GM21737 (cell line): ENCODE measurements around the gene PSMC3IP.
A peak's percentile ranks its signal among the peaks of the same experiment; 100 is the strongest.
"Not testable (repeated sequence)": the region's sequence is repeated elsewhere in the genome, so short reads cannot be mapped to it uniquely, and the experiment has no call there.

Source experiments
- ATAC-seq: cut with Tn5 transposase; IDR thresholded peaks from one replicate; pipeline ENCODE4 v1.9.1; 2021; ENCODE audit warnings: mild to moderate bottlenecking, moderate library complexity; ENCODE audit not compliant: unreplicated experiment

PSMC3IP gene

DNA sequence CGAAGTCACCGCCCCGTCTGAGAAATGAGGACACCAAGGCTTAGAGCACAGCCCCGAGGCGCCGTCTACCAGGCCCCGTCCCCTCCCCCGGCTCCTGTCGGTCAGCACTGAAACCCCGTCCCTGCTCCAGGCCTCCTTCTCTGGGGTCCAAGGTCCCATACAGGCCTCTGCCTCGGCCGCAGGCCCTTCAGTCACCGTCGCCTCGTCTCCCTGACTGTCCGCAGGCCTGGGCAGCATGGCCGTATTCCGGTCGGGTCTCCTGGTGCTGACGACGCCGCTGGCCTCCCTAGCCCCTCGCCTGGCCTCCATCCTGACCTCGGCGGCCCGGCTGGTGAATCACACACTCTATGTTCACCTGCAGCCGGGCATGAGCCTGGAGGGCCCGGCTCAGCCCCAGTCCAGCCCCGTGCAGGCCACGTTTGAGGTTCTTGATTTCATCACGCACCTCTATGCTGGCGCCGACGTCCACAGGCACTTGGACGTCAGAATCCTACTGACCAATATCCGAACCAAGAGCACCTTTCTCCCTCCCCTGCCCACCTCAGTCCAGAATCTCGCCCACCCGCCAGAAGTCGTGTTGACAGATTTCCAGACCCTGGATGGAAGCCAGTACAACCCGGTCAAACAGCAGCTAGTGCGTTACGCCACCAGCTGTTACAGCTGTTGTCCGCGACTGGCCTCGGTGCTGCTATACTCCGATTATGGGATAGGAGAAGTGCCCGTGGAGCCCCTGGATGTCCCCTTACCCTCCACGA lies 15.0 kb downstream of the PSMC3IP start:
- no peak for ATAC-seq

GRCh38 chr17:42561897-42562387 lies 15.6 kb downstream of the PSMC3IP start, which contains the start of gene COASY:
Gene COASY (plus strand): TSS chr17:42562148. CDS start chr17:42562623, 475 bp downstream.
- no peak for ATAC-seq

DNA sequence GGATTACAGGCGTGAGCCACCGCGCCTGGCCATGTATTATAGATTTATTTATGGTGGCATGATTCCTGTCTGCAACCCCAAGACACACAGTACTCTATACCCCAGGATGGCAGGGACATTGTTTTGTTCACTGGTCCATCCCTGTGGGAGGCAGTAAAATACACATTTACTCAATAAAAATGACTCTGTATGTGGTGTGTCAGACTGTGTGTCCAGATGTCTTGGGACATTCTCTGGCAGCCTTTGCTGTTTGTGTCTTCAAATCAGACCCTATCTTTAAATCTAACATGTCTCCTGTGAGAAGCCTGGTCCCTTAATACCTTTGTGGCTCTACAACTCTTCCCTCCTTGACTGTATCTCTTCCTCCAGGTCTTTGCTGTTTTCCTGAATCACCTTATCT lies 17.3 kb downstream of the PSMC3IP start:
- ATAC-seq = no peak

DNA sequence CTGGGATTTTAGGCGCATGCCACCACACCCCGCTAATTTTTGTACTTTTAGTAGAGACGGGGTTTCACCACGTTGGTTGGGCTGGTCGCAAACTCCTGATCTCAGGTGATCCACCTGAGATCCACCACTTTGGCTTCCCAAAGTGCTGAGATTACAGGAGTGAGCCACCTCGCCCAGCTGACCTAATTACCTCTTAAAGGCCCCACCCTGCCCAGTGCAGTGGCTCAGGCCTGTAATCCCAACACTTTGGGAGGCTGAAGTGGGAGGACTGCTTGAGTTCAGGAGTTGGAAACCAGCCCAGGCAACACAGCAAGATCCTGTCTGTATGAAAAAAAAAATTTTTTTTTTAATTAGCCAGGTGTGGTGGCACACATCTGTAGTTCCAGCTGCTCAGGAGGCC lies 18.5 kb downstream of the PSMC3IP start:
- ATAC-seq = no peak

DNA sequence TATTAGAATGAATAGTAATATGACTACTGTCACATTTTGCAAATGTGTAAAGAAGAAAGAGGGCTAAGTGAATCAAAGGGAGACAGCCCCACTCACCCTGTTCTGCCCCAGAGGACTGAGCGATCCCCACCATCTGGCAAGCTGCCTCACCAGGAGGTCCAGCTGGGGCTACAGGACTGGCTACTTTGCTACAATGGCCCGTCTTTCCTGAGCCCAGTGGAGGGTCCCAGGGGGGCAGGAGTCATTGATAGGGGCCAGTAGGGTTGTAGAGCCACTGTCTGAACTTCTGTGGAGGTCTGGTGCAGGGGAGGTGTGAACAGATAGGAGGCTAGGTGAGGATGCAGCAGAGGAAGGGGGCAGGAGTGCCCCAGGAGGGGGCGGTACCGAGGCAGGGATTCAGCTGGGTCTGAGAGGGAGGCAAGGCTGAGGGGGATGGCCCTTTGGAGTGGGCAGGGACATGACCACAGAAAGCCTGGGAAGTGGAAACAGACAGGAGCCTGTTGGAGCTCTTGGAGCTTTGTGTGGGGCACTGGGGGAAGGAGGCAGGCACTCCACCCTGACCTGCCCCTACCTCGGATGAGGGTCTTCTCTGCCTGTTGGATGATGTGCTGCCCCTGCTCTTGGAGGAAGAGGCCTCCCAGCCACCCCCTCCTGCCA lies 21.4 kb downstream of the PSMC3IP start:
- not testable (repeated sequence) for ATAC-seq

DNA sequence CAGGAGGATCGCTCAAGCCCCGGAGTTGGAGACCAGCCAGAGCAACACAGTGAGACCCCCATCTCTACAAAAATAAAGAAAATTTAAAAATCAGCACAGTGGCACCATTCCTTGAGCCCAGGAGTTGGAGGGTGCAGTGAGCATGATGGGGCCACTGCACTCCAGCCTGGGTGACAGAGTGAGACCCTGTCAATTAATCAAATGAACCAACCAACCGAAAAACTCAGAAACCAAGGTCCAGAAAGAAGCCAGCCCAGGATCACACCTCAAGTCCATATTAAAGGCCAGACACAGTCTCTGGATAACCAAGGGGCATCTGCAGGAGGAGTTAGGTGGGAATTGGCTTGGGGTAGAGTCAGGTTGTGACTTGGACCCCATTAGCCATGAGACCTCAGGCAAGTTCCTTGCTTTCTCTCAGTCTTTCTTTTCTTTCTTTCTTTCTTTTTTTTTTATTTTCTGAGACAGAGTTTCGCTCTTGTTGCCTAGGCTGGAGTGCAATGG lies 22.4 kb downstream of the PSMC3IP start:
- no peak for ATAC-seq

DNA sequence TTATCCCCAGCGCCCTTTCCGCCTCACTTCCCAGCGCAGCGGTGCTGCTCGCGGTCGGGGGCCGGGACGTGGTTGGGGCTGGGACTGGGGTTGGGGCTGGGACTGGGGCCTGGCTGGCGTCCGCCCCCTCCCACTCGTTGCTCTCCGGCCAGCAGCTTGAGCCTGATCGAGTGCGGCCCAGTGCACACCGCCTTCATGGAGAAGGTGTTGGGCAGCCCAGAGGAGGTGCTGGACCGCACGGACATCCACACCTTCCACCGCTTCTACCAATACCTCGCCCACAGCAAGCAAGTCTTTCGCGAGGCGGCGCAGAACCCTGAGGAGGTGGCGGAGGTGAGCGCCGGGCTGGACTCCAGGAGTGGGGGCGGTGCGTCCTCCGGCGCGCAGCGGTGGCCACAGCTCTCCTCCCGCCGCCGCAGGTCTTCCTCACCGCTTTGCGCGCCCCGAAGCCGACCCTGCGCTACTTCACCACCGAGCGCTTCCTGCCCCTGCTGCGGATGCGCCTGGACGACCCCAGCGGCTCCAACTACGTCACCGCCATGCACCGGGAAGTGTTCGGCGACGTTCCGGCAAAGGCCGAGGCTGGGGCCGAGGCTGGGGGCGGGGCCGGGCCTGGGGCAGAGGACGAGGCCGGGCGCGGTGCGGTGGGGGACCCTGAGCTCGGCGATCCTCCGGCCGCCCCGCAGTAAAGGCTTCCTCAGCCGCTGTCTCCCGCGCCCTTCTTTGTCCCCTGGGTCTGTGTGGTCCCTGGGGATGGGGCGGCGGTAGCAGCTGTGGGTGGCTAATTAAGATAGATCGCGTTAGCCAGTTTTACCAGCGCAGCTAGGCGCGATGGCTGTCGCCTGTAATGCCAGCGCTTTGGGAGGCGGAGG lies 23.0 kb downstream of the PSMC3IP start:
- ATAC-seq = peak; percentile 77

DNA sequence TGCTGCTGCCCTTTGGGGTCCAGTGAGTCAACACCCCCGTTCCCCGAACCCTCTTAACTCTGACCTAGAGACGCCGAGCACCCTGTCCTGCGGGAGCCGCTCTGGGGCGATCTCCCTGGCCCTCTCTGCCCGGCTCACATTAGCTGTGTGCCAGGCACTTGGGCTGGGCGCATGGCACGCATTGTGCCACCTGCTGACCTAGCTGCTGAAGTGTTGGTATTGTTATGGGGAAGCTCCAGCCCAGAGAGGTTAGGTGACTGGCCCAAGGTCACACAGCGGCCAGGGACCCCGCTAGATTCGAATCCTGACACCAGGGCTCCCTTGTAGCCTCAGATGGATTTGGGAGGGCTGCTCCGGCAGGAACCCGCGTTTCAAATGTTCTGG lies 23.7 kb downstream of the PSMC3IP start:
- no peak for ATAC-seq

DNA sequence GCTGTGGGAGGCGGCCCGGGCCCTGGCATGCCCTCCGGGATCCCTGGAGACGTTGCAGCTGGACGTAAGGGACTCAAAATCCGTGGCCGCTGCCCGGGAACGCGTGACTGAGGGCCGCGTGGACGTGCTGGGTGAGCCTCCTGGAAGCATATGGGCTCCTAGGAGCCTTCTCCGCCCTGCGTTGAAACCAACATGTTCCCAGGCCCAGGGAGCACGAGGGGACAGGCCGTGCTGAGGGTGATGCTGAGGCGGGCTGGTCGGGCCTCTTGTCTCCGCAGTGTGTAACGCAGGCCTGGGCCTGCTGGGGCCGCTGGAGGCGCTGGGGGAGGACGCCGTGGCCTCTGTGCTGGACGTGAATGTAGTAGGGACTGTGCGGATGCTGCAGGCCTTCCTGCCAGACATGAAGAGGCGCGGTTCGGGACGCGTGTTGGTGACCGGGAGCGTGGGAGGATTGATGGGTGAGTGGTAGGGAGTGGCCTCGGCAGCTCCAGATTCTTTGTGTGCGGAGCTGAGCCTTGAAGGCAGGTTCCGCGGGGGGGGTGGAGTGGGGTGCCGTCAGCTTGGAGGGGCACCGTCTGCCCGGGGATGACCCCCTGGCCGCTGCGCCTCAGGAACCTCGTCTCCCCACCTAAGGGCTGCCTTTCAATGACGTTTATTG lies 24.2 kb downstream of the PSMC3IP start:
- ATAC-seq = no peak

DNA sequence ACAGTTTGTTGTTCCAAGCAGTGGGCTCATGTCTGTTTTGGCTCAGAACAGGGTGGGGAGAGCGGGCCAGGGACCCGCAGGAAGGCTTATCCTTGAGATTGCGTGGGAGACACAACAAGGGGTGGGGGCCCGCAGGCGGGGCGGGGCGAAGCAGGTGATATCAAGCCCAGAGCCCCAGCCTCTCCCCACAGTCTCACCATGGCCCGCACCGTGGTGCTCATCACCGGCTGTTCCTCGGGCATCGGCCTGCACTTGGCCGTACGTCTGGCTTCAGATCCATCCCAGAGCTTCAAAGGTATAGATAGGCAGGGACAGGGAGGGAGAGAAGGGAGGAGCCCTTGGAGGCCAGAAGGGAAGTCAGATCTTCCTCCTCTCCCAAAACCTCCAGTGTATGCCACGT lies 24.8 kb downstream of the PSMC3IP start, which contains the start of gene HSD17B1:
Gene HSD17B1 (plus strand): TSS at position 188 of the 400 bp plus-strand sequence. CDS start 11 bp downstream, at position 199.
- not testable (repeated sequence) for ATAC-seq

- ATAC-seq = no peak
These were observed 28.4 kb downstream of the PSMC3IP start for GRCh38 chr17:42548993-42549755.

DNA sequence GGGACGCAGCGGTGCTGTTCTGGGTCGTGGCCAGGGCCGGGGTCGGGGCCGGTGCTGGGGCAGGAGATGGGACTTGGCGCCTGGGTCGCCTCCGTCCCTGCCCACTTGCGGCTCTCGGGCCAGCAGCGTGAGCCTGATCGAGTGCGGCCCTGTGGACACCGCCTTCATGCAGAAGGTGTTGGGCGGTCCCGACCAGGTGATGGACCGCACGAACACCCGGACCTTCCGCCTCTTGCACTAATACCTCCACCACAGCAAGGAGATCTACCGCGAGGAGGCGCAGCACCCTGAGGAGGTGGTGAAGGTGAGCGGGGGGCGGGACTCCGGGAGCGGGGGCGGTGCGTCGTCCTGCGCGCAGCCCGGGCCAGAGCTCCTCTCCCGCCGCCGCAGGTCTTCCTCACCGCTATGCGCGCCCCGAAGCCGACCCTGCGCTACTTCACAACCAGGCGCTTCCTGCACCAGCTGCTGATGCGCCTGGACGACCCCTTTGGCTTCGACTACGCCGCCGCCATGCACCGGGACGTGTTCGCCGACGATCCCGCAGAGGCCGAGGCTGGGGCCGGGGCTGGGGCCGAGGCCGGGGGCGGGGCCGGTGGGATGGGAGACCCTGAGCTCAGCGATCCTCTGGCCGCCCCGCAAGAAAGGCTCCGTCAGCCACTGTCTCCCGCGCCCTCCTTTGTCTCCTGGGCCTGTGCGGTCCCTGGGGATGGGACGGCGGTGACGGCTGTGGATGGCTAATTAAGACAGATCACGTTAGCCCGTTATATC lies 29.3 kb downstream of the PSMC3IP start:
- ATAC-seq = peak; percentile 56

- no peak for ATAC-seq
These were observed 29.8 kb downstream of the PSMC3IP start for GRCh38 chr17:42547698-42548069.

DNA sequence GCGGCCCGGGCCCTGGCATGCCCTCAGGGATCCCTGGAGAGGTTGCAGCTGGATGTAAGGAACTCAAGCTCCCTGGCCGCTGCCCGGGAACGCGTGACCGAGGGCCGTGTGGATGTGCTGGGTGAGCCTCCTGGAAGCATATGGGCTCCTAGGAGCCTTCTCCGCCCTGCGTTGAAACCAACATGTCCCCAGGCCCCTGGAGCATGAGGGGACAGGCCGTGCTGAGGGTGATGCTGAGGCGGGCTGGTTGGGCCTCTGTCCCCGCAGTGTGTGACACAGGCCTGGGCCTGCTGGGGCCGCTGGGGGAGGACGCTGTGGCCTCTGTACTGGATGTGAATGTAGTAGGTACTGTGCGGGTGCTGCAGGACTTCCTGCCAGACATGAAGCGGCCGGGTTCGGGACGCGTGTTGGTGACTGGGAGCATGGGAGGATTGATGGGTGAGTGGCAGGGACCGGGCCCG lies 30.5 kb downstream of the PSMC3IP start:
- no peak for ATAC-seq

DNA sequence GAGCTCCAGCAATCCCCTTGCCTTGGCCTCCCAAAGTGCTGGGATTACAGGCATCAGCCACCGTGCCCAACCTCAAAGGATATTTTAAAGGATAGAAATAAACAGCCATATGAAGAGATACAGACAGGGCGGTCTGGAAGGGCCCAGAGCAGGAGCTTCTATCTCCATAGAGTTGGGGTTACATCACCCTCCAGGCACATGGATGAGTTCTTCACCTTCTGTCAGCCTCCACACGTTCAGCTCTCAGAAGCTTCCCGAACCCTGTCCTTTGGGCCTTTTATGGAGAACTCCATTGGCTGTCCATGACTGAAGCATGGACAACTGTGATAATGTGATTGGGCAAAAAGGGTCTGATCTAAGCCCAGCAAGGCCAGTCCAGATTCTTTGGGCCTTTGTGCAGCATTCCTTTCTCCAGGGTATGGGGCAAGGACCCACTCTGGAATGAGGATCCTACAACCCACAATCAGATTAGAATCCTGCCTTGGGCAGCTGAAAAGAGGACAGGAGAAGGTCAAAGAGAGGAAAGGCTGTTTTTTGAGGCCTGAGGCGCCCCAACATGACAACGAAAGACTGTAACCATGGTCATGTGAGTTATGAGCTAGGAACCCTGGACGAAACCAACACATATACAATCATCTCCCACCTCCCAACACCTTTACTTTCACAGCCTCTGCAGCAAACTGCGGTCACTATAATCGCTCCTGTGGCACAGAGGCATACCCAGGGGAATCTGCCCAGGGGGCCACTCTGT lies 31.6 kb downstream of the PSMC3IP start:
- not testable (repeated sequence) for ATAC-seq

DNA sequence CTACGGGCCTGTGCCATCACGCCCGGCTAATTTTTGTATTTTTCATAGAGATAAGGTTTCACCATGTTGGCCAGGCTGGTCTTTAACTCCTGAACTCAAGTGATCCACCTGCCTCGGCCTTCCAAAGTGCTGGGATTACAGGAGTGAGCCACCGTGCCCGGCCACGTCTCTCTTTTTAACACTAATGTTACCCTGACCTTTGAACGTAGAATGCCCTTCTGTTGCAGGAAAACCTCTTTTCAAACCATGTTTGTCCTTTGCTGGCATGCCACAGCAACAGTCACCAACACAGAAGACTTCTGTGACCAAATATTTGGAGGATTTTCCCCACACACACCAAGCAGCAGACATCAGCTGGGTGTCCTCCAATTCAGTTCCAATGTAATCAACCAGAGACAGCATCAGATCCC lies 32.6 kb downstream of the PSMC3IP start:
- ATAC-seq = no peak

DNA sequence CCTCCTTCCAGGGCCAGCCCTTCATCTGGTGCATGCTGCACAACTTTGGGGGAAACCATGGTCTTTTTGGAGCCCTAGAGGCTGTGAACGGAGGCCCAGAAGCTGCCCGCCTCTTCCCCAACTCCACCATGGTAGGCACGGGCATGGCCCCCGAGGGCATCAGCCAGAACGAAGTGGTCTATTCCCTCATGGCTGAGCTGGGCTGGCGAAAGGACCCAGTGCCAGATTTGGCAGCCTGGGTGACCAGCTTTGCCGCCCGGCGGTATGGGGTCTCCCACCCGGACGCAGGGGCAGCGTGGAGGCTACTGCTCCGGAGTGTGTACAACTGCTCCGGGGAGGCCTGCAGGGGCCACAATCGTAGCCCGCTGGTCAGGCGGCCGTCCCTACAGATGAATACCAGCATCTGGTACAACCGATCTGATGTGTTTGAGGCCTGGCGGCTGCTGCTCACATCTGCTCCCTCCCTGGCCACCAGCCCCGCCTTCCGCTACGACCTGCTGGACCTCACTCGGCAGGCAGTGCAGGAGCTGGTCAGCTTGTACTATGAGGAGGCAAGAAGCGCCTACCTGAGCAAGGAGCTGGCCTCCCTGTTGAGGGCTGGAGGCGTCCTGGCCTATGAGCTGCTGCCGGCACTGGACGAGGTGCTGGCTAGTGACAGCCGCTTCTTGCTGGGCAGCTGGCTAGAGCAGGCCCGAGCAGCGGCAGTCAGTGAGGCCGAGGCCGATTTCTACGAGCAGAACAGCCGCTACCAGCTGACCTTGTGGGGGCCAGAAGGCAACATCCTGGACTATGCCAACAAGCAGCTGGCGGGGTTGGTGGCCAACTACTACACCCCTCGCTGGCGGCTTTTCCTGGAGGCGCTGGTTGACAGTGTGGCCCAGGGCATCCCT lies 34.1 kb downstream of the PSMC3IP start:
- ATAC-seq = no peak
